Fibroblast of lung (primary cell): Measurements from ENCODE around the gene TMCC3.

Experiments used
- EZH2 ChIP-seq: IDR thresholded peaks from 2 replicates; pipeline ENCODE4 v1.5.1; 2012; ENCODE audit warnings: low read length, control low read depth, mild to moderate bottlenecking; ENCODE audit errors: missing control alignments
- TF ChIP-seq, protein P1 (sequence below), 2 donors: IDR thresholded peaks in 1 of 2; conservative IDR thresholded peaks in 1 of 2; 1 replicate in 1 of 2; 2 replicates in 1 of 2; pipeline ENCODE4 v1.5.1; 2011 to 2012; ENCODE audit warnings: low read length in 2 of 2, control low read depth in 1 of 2, inconsistent platforms in 1 of 2, low read depth in 1 of 2, mild to moderate bottlenecking in 1 of 2

GRCh38 chr12:94602024-94602423, 48.3 kb downstream of the TMCC3 start:
- no peak for TF ChIP-seq EZH2
- TF ChIP-seq, protein P1, sequence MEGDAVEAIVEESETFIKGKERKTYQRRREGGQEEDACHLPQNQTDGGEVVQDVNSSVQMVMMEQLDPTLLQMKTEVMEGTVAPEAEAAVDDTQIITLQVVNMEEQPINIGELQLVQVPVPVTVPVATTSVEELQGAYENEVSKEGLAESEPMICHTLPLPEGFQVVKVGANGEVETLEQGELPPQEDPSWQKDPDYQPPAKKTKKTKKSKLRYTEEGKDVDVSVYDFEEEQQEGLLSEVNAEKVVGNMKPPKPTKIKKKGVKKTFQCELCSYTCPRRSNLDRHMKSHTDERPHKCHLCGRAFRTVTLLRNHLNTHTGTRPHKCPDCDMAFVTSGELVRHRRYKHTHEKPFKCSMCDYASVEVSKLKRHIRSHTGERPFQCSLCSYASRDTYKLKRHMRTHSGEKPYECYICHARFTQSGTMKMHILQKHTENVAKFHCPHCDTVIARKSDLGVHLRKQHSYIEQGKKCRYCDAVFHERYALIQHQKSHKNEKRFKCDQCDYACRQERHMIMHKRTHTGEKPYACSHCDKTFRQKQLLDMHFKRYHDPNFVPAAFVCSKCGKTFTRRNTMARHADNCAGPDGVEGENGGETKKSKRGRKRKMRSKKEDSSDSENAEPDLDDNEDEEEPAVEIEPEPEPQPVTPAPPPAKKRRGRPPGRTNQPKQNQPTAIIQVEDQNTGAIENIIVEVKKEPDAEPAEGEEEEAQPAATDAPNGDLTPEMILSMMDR (conservative IDR thresholded peaks at IDR 0.05 in 1 of 2, IDR thresholded peaks at IDR 0.05 in 1 of 2; ENCODE audit: low read depth in 1 of 2, low read length in 2 of 2), result no peak
